HG03565 (cell line): Measurements from ENCODE around the gene SEMA3D.

Experiments used
- ATAC-seq: cut with Tn5 transposase; IDR thresholded peaks from one replicate; pipeline ENCODE4 v1.9.1; 2021; ENCODE audit warnings: mild to moderate bottlenecking, moderate library complexity; ENCODE audit not compliant: unreplicated experiment

The SEMA3D gene

DNA sequence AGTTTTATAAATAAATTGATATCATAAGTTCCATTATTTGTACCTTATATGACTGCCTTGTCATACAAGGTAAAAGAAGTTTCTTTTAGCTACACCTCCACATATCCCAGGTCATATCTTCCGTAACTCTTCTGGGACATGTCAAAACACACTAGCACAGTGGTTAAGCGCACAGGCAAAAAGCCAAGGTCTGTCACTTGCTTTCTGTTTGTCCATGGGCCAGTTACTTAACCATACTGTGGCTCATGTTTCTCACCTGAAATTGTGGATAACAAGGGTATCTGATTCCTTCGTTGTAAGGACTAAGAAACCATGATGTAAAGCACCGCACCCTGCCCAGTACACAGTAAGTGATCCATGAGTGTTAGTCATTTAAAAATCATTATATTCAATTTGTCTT, 56.2 kb downstream of the SEMA3D start:
- no peak for ATAC-seq

DNA sequence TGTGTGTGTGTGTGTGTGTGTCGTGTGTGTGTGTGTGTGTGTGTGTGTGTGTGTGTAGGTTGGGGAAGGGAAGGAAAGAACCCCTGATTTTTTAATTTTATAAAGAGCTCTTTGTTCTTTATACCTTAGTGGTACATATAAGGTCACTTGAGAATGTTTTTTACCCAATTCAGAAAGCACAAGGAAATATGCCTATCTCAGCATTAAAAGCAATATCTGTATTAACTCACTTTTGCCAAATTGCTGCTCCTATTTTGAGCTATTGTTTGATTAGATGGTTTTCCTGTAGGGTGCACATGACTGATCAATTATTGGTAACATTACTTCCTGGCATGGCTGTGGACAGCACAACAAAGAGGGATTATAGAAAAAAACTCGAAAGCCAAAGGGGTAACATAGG, 60.5 kb downstream of the SEMA3D start:
- ATAC-seq: no peak

DNA sequence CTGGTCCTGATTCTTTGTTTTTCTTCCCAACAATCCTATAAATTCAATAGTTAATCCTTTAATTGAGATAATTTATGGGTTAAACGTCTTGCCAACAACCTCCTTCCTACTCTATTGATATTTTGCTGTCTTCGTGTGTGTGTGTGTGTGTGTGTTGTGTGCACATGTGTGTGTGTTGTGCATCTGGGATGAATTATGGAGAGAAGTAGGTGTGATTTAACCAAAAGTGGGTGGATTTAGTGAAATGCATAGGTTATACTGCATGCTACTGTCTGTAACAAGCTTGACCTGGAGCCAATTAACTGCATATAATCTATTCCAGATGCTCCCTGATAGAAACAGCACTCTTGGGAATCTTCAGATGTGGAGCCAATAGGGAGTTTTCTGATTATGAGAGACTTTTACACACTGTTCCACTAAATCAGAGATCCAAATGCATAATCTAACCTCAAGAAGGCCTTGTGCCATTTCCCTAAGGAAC, 61.2 kb downstream of the SEMA3D start:
- ATAC-seq: no peak

DNA sequence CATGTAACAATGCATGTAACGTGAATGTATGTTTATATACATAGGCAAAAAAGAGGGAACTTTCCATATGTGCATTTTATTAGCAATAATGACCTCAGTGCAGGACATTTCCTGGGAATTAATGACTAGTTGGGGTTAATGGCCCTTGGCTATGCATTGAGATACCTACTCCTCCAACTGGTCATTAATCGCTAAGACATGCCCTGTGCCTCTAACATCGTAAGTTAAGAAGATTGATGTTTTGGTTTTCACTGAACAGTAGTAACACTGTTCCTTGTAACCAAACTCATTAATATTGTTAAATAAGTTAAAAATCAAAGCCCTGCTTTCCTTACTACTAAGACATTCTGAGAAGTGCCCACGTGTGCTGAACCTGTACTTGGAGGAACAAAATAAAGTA, 61.7 kb downstream of the SEMA3D start:
- ATAC-seq: no peak

DNA sequence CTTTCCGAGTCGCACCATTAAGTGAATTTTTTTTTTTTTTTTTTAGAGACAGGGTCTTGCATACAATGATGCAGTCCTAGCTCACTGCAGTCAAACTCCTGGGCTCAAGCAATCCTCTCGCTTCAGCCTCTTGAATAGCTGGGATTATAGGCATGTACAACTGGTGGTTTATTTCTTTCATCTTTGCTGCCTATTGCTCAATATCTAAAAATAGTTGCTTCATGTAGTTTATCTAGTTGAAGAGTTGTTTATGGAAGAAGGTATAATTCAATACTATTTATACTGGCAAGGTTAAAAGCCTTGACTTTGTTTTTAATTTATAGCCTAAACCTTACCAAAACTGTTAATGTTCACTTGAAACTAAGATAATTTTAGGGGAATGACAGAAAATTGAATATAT, 66.9 kb downstream of the SEMA3D start:
- ATAC-seq: no peak

DNA sequence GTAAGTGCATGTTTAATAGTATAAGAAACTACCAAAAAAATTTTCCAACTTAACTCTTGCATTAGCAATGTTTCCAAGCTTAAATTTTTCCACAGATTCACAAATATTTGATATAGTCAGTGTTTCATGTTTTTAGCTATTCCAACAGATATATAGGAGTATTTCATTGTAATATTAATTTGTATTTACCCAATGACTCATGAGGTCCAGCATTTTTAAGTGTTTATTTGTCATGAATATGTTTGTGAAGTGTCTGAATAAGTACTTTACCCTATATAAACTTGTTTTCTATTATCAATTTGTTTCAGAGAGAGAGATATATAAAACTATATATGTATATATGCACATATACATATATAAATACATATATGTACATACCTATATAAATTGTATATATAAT, 71.0 kb downstream of the SEMA3D start:
- ATAC-seq: no peak

DNA sequence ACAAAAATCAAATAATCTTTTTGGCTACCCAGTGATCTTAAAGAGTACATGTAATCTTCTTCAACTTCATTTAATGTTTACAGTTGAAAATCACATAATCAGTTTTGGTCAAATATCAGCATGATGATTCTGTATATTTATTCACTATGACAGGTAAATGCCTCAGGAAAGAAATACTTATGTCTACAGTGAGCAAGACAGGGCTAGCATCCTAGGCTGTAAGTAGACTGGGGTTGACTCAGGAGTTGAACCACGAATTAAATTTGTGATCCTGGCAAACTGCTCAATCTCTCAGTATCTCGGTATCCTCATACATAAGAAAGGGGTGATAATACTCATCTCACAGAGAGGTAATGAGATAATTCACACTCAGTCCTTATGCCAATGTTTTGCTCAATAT, 71.8 kb downstream of the SEMA3D start:
- ATAC-seq: no peak

DNA sequence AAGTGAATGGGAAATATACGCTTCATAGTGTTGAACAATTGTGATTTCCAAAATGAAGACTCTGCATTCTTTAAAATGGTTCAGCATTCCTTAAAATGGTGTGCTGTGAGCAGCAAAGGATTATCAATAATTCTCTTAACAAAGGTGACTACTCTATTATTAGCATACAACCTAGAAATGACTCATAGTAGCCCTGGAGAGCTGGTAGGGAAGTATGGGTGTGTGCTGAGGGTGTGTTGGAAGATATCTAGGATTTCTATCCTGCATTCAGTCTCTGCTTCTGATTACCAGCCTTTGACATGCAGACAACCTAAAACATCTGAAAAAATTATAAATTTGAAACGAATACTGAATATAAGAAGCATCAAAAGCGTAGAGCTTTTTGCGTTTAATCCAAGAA, 72.5 kb downstream of the SEMA3D start:
- no peak for ATAC-seq

DNA sequence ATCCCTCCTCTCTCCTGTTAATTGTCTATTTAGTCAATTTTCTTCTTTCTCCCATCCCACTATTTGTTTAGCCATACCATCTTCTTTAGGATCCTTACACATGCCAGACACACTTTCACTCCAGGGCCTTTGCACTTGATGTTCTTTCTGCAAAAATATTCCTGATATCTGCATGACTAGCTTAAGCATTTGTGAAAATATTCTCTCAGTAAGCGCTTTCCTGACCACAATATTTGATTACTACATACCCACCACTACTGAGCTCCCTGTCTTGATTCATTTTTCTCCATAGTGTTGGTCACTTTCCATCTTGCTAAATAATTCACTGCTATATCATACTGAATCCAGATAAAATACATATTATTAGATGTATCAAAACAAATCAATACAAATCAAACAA, 75.1 kb downstream of the SEMA3D start:
- no peak for ATAC-seq

DNA sequence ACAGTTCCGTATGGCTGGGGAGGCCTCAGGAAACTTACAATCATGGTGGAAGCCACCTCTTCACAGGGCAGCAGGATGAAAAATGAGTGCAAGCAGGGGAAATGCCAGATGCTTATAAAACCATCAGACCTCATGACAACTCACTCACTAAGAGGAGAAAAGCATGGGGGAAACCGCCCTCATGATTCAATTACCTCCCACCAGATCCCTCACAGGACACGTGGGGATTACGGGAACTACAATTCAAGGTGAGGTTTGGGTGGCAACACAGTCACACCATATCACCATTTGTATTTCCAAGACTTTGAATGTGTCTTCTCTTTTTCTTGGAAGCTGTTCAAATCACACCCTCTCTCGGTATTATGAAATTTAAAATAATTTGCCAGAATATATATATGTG, 80.1 kb downstream of the SEMA3D start:
- ATAC-seq: no peak

DNA sequence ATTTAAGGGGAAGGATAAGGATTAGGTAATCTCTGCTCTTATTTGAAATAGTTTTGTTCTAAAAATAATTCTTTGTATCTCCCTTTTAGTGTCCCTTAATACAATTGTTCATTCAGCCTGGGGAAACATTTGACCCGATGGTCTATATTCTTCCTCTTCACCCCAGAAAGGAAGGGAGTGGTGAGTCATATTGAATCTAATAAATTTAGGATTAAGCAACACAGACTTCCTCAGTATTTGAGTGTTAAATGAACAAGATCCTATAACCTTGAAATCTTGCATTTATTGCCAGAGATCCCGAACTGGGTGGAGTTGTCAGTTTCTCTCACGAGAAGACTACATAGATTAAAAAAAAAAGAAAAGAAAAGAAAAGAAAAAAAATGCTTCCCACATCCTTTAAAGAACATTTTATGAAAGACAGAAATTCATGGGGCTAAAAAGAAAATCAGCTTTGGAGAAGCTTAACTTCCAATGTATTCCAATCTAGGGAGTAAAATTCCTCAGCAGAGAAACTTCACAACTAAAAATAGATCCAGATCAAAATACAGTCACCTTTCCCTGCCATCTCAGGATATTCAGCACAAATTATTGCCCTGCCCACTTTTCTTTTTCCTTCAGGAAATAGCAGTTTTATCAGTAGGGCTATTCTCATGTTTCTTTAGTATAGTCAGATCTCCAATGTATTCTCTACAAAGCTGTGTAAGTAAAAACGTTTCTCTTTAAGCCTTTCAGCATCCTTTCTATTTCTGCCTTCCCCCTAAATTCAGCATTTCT, 82.2 kb downstream of the SEMA3D start:
- ATAC-seq: no peak

DNA sequence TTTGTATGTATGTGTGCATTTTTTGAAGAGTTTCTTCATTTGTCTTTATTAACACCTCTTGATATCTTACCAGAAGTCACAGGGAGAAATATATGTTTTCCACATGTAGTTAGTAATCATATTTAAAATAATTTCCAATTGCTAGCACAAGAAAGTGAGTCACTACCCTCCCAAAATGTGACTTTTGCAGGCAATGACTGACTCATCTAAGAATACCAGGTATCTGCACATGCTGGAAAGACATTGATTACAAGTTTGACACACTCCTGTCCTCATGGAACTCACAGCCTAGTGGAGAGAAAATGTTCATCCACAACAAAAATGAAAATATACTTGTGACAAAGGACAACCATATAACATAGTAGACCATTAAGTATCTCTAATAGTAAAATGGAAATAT, 82.9 kb downstream of the SEMA3D start:
- no peak for ATAC-seq

DNA sequence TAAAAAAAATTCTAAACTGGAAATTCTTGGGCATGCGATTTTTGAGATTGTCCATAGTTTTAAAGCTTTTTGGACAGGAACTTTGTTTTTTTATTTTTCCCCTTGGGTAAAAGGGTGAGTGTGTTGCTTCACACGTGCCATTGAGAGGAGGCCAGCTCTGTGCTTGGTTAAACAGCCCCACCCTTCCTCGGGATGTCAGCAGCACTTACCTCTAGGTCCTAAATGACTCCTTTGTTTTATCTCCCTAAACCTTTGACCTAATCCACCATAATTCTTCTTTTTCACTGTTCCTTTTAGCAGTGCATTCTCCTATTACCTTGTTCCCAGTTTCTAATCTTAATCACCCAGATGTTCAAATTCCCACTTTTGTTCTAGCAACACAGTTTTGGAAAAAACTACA, 83.5 kb downstream of the SEMA3D start:
- ATAC-seq: no peak

DNA sequence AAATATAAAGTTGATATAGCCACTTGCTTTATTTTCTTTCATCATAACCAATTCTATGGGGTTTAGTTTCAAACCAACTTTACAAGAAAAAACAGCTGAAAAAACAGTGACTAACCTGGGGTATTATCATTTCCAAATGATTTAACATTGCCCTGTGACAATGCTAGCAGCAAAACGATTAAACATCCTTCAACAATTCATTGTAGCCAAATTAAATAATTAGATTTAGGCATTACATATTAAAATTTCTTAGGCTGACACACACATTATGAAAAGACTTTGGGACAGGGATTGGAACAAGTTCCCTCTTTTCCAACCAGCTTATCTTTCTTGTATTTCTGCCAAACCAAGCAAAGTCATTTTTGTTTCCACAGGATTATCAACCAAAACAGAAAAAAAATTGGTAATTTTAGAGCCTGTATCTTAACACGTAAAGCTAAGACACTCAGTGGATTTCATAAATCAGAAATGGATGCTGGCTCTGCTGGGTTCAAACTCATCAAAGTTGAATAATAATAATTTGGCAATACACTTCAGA, 84.0 kb downstream of the SEMA3D start:
- ATAC-seq: no peak

DNA sequence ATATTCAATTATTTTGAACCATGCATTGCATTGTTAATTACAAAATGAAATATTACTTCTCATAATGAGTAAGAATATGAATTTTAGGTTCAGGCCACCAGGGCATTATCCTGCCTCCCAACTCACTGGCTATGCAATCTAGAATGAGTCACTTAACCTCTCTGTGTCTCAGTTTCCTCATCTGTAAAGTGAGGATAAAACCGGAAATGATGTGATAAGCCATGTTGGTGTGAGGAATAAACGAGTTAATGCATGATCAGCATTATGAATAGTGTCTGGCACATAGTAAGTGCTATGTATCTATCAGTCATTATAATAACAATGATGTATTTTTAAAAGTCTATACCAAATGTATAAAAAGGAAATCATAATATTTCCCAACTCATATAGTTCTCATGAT, 85.5 kb downstream of the SEMA3D start:
- ATAC-seq: no peak

DNA sequence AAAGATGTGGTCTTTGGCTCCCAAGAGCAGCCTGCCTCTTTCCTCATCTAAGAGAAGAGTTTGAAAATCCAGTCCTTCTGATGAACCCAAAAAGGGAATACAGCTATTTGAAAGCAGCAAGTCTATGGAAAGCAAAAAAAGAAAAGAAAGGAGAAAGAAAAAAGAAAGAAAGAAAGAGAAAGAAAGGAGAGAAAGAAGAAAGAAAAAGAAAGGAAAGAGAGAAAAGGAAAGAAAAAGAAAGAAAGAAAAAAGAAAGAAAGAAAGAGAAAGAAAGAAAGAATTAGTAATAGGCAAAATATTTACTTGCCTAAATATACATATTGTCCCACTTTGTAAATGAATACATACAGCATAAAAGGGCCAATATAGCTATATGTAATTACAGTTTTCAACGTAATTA, 89.0 kb downstream of the SEMA3D start:
- ATAC-seq: no peak

DNA sequence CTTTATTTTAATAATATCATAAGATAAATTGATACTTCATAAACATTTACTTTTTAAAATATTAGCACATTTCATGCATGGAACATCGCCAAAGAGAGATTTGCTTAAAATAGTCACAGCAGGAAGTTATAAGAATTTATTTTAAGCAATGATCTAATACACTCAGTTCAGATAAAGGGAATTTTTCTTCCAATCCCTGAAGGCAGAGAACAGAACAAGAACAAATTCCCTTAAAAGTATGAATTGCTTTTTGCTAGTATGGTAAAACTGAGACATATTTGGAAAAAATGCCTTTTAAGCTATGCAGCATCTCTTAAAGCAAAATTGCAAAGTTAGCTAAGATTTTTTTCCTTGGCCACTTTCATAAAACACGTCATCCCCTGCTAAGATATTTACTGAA, 91.0 kb downstream of the SEMA3D start:
- no peak for ATAC-seq

DNA sequence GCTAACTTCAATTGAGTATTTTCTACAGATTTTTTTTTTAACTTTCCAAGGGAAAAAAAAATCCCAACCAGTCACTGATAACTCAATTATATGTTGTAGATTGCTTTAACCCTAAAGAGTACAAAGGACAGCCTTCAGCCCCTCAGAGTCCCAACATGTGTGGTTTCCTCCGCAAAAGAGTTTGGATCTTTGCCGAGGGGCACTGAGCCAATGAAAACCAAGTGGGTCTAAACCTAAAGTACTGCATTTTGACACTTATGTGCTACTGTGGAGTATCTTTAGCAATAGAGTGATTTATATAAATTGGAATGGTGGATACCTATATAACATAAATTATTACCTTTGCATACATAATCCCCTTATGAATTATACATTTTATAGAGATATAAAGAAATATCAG, 91.5 kb downstream of the SEMA3D start:
- ATAC-seq: no peak

DNA sequence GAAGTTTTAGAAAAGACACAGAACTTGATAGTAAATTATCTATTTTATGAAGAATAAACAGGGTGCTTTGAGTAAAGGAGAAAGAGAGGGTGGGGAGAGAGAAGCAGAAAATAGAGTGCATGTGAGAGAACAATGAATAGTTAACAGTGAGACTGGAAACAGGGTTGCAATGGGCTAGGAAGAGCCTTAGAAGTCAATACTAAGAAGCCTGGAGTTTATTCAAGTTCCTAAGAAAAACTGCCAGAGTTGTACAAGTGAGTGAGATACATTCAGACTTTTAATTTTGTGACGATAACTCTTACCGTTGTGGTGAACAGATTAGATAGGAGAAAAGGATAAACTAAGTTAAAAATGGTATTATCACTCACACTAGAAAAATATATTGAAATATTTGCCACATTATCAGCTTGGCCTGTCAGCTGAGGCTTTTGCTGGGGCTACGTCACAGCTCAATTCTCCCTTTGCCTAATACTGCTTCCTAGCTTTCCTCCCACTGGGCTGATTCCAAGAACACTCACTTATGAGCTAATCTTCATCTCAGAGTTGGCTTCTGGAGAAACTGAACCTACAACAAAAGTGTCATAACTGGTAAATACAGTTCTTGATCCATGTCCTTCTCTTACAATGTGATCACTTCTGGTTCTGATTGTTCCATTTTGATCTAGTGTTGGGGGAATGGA, 92.7 kb downstream of the SEMA3D start:
- ATAC-seq: no peak

DNA sequence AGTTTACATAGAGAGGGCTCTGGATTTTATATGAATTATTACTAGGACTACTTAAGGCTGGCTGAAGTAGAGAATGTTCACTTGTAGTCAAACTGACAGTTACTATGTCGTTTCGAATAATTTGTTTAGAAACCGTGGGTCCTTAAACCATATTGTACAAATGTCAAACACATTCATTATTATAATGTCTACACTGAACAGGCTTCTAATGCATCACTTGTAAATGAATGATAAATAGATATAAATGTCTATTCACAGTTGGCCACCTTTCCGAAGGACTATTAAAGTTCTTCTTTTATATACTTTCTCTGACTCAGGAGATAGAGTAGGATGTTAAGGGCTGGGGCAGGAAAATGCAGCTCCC, 95.3 kb downstream of the SEMA3D start:
- no peak for ATAC-seq

DNA sequence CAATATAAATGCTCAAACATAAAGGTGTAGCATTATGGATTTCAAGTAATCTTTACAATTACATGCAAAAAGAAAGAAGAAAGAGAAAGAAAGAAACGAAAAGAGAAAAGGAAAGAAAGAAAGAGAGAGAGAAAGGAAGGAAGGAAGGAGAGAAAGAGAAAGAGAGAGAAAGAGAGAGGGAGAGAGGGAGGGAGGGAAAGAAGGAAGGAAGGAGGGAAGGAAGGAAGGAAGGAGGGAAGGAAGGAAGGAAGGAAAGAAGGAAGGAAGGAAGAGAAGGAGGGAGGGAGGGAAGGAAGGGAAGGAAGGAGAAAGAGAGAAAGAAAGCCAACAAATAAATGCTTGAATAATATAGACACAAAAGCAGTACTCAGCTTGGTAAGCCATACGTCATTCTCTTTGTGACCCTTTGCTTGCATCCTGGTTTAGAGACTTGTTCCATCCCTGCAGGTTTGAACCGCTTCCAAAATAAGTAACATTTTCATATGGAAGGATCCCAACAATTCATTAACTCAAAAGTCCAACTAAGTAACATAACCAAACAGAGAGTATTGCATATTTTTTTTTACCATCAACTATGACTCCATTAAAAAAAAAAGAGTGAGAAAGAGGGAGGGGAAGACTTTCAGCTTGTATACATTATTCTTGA, 95.8 kb downstream of the SEMA3D start:
- ATAC-seq: no peak

DNA sequence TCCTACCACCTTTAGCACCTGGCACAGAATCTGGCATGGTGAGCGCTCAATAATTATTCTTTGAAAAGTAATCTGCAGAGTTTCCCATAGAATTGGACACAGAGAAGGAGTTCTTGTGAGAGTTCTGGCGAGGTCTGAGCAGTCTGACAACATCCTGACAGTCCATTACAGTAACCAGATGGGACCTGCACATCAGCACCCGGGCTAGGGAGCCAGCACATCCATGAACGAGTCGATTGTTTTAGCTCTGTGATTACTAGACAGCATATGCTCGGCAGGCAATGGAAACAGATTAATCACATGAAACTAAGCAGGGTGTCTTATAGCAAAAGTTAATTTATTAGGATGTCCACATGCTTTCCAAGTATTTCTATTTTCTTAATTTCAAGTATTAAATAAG, 96.7 kb downstream of the SEMA3D start:
- no peak for ATAC-seq
